Immature natural killer cell (primary cell): Measurements from ENCODE around the gene RIPOR1. TPM values are rescaled to one million over a fixed set of nuclear protein-coding genes. Genes with fewer than 3 reads are reported as not detected.
"Not testable (repeated sequence)": the region's sequence is repeated elsewhere in the genome, so short reads cannot be mapped to it uniquely, and the experiment has no call there.

Source experiments
- DNase-seq, 3 donors: peaks; one replicate each; pipeline ENCODE4 v3.0.0; 2022; ENCODE audit warnings: mixed read lengths in 1 of 3
- H3K27ac Mint-ChIP-seq, 6 donors: one replicate each; pipeline ENCODE4 v1.8.0; 2020; ENCODE audit warnings: mixed read lengths in 6 of 6, mild to moderate bottlenecking in 5 of 6, inconsistent platforms in 4 of 6, moderate library complexity in 3 of 6
- H3K27me3 Mint-ChIP-seq, 3 donors: one replicate each; pipeline ENCODE4 v1.8.0; 2020 to 2021; ENCODE audit warnings: low read depth in 3 of 3, mild to moderate bottlenecking in 3 of 3, mixed read lengths in 3 of 3, moderate library complexity in 3 of 3, inconsistent platforms in 1 of 3
- H3K36me3 Mint-ChIP-seq, 3 donors: one replicate each; pipeline ENCODE4 v1.8.0; 2020; ENCODE audit warnings: mixed read lengths in 3 of 3, inconsistent platforms in 2 of 3, mild to moderate bottlenecking in 2 of 3
- H3K4me1 Mint-ChIP-seq, 2 donors: one replicate each; pipeline ENCODE4 v1.8.0; 2020; ENCODE audit warnings: inconsistent platforms in 2 of 2, mild to moderate bottlenecking in 2 of 2, mixed read lengths in 2 of 2, moderate library complexity in 1 of 2
- H3K4me3 Mint-ChIP-seq, 5 donors: one replicate each; pipeline ENCODE4 v1.8.0; 2020; ENCODE audit warnings: mild to moderate bottlenecking in 5 of 5, mixed read lengths in 5 of 5, inconsistent platforms in 3 of 5, moderate library complexity in 3 of 5
- H3K9me3 Mint-ChIP-seq, 6 donors: one replicate each; pipeline ENCODE4 v1.8.0; 2020; ENCODE audit warnings: mild to moderate bottlenecking in 6 of 6, mixed read lengths in 6 of 6, inconsistent platforms in 4 of 6, moderate library complexity in 3 of 6
- polyA plus RNA-seq, 3 donors: library from polyadenylated mRNA; unstranded; fragments of 300-500 nt; fragmentation: Illumina TruSeq; gene quantifications; one replicate each; pipeline ENCODE4 v1.2.3, GENCODE V29; 2021

Gene RIPOR1
- polyA plus RNA-seq, 3 donors from 2014 or later = 2.0 to 7.5 (median 3.3) TPM

DNA sequence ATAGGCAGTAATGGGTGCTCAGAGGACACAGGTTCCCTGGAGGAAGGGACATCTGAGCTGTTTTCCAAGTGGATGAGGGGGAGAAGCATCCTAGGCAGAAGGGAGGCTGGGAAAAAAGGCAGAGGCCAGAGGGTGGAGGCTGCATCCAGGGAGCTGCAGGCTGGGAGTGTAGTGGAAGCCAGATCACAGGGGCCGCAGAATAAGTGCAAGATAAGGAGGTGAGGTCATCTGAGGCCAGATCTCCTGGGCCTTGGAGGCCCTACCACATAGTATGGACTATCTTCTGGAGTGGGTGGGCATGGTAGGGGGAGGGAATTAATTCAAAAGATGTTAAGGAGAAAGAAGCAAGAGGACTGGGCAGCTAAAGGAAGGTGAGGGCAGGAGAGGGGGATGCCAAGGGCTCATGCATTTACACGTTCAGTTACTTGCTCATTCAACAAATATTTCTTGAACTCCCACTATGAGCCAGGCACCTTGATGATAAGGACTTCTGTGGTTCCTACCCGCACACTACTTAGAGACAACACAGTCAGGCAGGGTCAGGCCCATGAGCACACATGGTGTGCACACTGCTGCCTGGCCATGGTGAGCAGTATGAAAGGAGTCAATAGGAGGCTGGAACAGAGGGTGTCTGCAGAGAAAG is 2.4 kb upstream of the RIPOR1 start:
- H3K27me3 Mint-ChIP-seq = peaks cover 8 to 12% (median 9%) of the 10 kb centered on the region in 3 donors
- no peaks in the 10 kb centered on the region for H3K36me3 Mint-ChIP-seq
- H3K27ac Mint-ChIP-seq = peak overlapping the region in 1 of 6 donors; percentile 31
- H3K4me3 Mint-ChIP-seq = peak overlapping the region in 4 of 5 donors; percentile 2 to 64 (median 30)
- H3K4me1 Mint-ChIP-seq = peaks cover 21 to 26% of the 10 kb centered on the region in 2 donors
- no peaks in the 10 kb centered on the region for H3K9me3 Mint-ChIP-seq
- no peak for DNase-seq

DNA sequence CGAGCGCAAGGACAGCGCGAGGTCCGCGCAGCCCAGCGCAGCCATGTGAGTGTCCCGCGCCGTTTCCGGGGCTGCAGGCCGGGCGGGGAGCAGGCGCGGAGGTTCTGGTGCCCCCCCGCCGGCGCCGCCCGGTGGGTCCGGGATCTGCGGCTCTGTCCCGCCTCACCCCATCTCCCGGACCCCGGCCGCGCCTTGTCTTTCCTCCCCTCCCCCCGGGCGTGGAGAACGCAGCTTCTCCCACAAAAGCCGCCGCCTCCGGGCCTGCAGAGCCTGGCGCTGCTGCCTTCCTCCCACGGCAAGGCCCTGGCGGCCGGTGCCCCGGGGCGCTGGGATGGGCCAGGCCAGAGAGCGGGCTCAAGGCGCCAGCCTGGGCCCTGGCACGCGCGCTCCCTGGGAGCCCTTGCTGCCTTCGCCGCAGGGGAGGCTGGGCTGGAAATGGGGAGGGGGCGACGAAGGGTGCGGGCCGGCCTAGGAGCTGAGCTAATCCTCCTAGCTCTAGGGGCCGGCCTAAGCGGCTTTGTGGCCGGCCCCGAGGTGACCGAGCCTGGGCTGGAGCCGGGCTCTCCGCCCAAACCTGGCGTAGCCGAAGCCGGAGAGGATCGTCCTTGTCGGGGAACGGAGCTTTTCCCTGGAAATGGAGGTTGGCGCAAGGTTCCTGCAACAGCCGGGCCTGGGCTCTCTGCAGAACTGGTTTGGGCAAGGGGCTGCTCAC is 397 bp downstream of the RIPOR1 start:
- peak overlapping the region in 2 of 6 donors; percentile 65 to 87 for H3K27ac Mint-ChIP-seq
- DNase-seq = peak in 1 of 3 donors; percentile 45
- peaks cover 20 to 24% of the 10 kb centered on the region in 2 donors for H3K4me1 Mint-ChIP-seq
- H3K36me3 Mint-ChIP-seq = no peaks in the 10 kb centered on the region
- H3K27me3 Mint-ChIP-seq = peaks cover 0 to 10% (median 5%) of the 10 kb centered on the region in 3 donors
- no peaks in the 10 kb centered on the region for H3K9me3 Mint-ChIP-seq
- peak overlapping the region; percentile 85 to 95 (median 87) for H3K4me3 Mint-ChIP-seq

DNA sequence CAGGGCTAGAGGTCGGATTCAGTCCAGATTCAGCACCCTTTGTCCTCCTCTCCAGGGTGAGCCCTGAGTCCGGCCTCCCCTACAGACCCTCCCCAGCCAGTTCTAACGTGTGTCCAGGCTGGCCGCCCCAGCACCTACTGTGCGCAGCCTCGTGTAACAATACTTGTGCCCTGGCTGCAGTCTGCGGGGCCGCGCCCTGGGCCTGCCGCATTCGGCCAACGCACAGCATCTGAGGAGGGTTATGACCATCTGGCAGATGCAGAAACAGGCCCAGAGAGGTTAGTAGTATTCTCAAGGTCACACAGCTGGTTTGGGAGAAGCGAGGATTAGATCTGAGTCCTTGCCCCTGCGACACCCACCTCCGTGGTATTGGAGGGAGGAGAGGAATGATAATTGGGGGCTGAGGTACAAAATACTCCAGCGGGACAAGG is 968 bp downstream of the RIPOR1 start:
- Mint-ChIP-seq H3K4me1 (peaks cover 20 to 24% of the 10 kb centered on the region in 2 donors), H3K27me3 (peaks cover 0 to 10% (median 4%) of the 10 kb centered on the region in 3 donors), H3K9me3 (no peaks in the 10 kb centered on the region), H3K4me3 (peak overlapping the region; percentile 85 to 95 (median 87)), H3K36me3 (no peaks in the 10 kb centered on the region), H3K27ac (peak overlapping the region in 5 of 6 donors; percentile 77 to 88 (median 83))
- DNase-seq = no peak

DNA sequence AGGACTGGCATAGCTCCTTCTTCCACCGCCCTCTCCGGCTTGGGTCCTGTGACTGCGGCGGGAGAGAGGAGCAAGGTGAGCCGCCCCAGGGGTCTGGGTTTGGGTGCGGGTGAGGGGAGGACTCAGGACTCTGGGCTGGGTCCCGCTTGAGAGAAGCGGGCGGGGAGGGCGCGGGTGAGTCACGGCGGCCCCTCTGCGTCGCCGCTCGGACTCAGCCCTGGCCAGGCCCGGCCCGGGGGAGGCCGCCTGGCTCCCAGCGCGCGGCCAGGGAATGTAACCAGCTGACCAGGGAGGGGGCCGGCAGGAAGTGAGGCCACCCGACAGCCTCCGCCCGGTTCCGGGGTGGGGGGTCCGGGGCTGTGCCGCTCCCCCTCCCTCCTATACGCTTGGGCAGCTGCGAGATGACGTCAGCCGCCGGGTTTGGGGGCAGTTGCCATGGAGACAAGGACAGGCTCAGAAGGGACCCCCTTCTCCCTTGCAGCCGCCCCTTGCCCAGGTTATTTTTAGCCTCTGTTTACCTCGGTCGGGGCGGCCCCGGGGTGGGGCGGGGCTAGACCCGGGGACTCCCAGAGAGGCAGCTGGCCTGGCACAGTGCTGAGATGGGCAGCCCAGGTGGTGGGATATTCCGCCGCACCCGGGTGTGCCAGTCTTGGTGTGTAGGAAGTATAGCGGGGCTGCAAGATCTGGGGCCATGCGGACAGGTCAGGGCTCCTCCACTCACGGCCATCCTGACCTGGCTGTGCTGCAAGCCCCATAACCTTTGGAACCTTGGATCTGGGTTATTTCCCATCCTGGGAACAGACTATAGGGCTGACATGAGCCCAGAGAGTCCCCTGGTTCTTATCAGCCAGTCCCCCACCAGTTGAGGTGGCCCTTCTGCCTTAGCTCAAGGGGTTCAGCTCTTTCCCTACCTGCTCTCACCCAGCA is 1.6 kb downstream of the RIPOR1 start:
- Mint-ChIP-seq H3K4me3 (peak overlapping the region; percentile 85 to 95 (median 87)), H3K36me3 (no peaks in the 10 kb centered on the region), H3K9me3 (no peaks in the 10 kb centered on the region), H3K4me1 (peaks cover 20 to 24% of the 10 kb centered on the region in 2 donors), H3K27ac (peak overlapping the region; percentile 34 to 88 (median 82)), H3K27me3 (peaks cover 0 to 10% (median 4%) of the 10 kb centered on the region in 3 donors)
- peak; percentile 52 to 58 (median 57) for DNase-seq

DNA sequence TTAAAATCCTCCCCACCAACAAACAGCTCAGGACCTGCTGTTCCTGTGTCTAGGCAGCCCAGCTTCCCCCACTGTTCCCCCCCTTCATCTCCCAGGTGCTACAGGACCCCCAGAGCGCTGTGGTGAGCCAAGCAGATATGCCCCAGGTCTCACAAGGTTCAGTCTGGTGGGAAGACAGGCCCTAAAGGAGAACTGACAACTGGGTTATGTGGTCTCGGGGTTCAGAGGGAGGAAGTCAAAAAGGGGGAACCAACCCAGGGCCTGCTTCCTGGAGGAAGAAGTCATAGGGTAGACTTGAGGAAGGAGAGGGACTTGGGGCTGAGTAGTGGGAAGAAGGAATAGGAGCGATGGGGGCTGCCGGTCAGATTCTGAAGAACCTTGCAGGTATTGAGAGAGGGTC is 2.6 kb downstream of the RIPOR1 start:
- H3K27ac Mint-ChIP-seq = peak overlapping the region in 3 of 6 donors; percentile 1 to 59 (median 40)
- peak overlapping the region in 4 of 5 donors; percentile 51 to 84 (median 66) for H3K4me3 Mint-ChIP-seq
- no peaks in the 10 kb centered on the region for H3K9me3 Mint-ChIP-seq
- H3K36me3 Mint-ChIP-seq = no peaks in the 10 kb centered on the region
- peaks cover 22 to 32% of the 10 kb centered on the region in 2 donors for H3K4me1 Mint-ChIP-seq
- no peak for DNase-seq
- peaks cover 1 to 10% (median 4%) of the 10 kb centered on the region in 3 donors for H3K27me3 Mint-ChIP-seq

DNA sequence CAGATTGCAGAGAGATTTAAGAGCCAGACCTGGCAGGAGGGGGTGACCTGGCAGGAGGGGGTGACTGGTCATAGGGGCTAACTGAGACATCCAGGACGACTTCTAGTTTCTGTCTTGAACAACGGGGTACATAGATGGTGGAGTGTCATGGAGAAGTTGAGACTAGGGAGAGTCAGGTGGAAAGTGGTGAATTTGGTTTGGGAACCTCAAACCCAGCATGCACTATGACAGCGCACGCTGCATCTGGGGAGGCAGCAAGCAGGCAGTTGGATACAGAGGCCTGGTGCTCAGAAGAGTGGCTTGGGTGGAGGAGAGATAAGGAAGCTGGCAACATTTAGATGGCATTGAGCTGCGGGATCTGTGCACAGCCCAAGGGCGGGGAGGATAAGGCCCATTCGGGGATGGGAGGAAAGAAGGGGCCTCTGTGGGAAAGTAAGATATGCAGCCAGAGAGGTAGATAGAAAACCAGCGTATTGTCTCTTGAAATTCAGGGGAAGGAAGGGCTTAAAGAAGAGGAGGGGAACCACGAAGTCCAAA is 4.5 kb downstream of the RIPOR1 start:
- H3K36me3 Mint-ChIP-seq = no peaks in the 10 kb centered on the region
- H3K9me3 Mint-ChIP-seq = no peaks in the 10 kb centered on the region
- H3K27me3 Mint-ChIP-seq = peaks cover 1 to 9% (median 6%) of the 10 kb centered on the region in 3 donors
- peak overlapping the region in 1 of 5 donors; percentile 42 for H3K4me3 Mint-ChIP-seq
- DNase-seq = no peak
- peaks cover 32 to 38% of the 10 kb centered on the region in 2 donors for H3K4me1 Mint-ChIP-seq
- peak overlapping the region in 2 of 6 donors; percentile 1 to 72 for H3K27ac Mint-ChIP-seq

DNA sequence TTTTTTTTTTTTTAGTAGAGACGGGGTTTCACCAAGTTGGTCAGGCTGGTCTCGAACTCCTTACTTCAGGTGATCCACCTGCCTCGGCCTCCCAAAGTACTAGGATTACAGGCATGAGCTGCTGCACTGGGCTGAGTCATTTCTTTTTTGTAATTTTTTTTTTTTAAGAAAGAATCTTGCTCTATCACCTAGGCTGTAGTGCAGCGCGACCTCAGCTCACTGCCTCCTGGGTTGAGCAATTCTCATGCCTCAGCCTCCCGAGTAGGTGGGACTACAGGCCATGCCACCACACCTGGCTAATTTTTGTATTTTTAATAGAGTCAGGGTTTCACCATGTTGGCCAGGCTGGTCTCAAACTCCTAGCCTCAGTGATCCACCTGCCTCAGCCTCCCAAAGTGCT is 5.4 kb downstream of the RIPOR1 start:
- H3K4me3 Mint-ChIP-seq = not testable (repeated sequence)

DNA sequence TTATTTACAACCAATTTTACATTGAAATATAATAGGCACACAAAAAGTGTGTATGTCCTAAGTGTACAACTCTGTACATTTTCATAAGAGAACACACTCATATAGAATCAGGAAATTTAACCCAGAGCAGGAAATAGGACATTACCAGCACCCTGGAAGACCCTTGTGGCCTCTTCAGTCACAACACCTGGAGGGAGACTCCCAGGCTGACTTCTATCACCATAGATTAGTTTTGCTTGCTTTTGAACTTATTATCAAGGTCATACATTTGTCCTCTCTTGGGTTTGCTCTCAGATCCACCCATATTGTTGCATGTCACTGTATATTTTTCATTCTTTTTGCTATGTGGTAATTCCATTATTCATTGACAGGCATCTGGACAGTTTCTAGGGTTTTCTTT is 5.8 kb downstream of the RIPOR1 start:
- no peak overlapping the region for H3K27ac Mint-ChIP-seq
- peak overlapping the region in 1 of 5 donors; percentile 36 for H3K4me3 Mint-ChIP-seq
- H3K36me3 Mint-ChIP-seq = no peaks in the 10 kb centered on the region
- H3K27me3 Mint-ChIP-seq = peaks cover 1 to 9% (median 6%) of the 10 kb centered on the region in 3 donors
- peaks cover 39 to 48% of the 10 kb centered on the region in 2 donors for H3K4me1 Mint-ChIP-seq
- no peaks in the 10 kb centered on the region for H3K9me3 Mint-ChIP-seq
- DNase-seq = no peak

More for the DNA sequence above, 5.4 kb downstream of the RIPOR1 start:
- not testable (repeated sequence) for H3K9me3 Mint-ChIP-seq, DNase-seq, H3K36me3 Mint-ChIP-seq, H3K27me3 Mint-ChIP-seq, H3K27ac Mint-ChIP-seq
- H3K4me1 Mint-ChIP-seq = peaks cover 35 to 44% of the 10 kb centered on the region in 2 donors

DNA sequence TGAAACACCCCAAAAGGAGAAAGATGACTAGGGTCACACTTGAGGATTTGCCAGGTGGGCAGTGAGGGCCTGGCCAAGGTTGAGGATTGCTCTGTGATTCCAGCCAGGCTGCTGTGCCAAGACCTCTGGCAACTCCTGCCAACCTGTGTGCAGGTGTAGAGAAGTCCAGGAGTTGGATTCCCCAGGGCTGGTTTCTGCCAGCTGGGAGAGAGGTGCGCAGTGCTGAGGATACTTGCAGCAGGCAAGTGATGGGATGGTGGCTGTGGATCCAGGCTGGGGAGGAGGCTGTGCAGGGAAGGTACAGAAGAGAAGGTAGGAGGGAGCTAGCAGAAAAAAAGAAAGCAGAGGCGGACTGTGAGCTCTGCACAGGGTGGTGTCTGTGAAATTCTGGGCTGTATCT is 6.6 kb downstream of the RIPOR1 start:
- Mint-ChIP-seq H3K9me3 (no peaks in the 10 kb centered on the region), H3K4me3 (peak overlapping the region in 3 of 5 donors; percentile 13 to 41 (median 33)), H3K27me3 (peaks cover 1 to 7% (median 3%) of the 10 kb centered on the region in 3 donors), H3K4me1 (peaks cover 37 to 44% of the 10 kb centered on the region in 2 donors), H3K36me3 (no peaks in the 10 kb centered on the region), H3K27ac (peak overlapping the region in 4 of 6 donors; percentile 67 to 87 (median 76))
- DNase-seq = no peak

DNA sequence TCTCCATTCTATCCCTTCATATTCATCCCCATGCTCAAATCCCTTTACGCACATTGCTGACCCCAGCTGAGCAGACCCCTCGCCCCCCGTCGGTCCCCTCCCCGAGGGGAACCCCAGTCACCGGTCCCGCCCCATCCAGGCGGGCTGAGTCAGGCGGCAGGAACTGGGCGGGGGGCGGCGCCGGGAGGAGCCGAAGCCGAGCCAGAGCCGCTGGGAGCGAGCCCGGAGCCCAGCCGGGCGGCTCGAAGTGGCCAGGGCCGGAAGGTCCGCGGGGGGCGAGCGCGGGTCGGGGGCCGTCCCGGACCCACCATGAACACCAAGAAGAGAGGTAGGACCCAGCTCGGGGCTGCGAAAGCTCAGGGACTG is 8.6 kb downstream of the RIPOR1 start:
- Mint-ChIP-seq H3K4me1 (peaks cover 38 to 40% of the 10 kb centered on the region in 2 donors), H3K4me3 (peak overlapping the region; percentile 85 to 88 (median 87)), H3K27ac (peak overlapping the region; percentile 31 to 95 (median 89)), H3K27me3 (peaks cover 1 to 5% (median 3%) of the 10 kb centered on the region in 3 donors), H3K9me3 (no peaks in the 10 kb centered on the region), H3K36me3 (peaks cover 0 to 9% (median 2%) of the 10 kb centered on the region in 3 donors)
- DNase-seq = peak; percentile 28 to 57 (median 39)

DNA sequence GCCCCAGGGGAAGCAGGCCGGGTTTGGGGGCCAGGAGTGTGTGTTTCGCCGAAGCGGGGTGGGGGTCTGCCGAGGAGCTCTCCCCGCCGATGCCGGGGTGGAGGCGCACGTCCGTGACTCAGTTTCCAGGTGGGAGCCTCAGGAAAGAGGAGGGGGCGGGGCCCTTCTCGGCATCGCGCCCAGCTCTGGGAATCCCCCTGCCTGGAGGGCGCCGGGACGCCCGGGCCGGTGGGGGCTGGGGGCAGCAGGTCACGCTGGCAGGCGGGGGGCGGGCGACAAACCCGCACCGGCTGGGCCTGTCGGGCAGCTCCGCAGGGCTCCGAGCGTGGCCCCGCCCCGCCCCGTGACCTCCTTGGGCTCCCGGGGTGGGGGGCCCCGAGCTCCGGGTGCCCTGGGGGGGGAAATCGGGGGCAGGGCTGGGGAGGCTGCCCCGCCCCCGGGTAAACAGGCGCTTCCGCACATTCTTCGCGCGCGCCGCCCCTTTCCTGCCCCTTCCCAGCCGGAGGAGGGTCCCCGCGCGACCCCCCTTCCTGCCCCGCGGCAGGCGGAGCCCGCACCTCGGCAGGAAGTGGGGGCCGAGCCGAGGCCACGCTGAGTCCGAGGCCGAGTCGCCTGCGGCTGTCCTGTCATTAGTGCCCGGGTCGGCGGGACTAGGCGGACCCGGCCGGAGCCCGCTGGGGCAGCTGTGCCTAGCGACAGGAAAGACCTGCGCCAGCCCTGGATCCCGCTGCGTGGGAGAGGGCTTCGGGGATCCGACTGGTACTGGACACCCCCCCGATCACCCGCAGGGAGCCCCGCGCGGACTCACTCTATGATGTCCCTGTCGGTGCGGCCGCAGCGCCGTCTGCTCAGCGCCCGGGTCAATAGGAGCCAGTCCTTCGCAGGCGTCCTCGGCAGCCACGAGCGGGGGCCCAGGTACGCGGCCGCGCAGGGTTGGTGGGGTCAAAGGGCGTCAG is 9.3 kb downstream of the RIPOR1 start:
- Mint-ChIP-seq H3K4me3 (peak overlapping the region; percentile 78 to 87 (median 85)), H3K36me3 (peaks cover 0 to 14% (median 5%) of the 10 kb centered on the region in 3 donors), H3K4me1 (peaks cover 44 to 47% of the 10 kb centered on the region in 2 donors), H3K9me3 (no peaks in the 10 kb centered on the region), H3K27ac (peak overlapping the region in 5 of 6 donors; percentile 34 to 87 (median 63)), H3K27me3 (peaks cover 1 to 10% (median 2%) of the 10 kb centered on the region in 3 donors)
- DNase-seq = peak; percentile 74 to 79 (median 78)

DNA sequence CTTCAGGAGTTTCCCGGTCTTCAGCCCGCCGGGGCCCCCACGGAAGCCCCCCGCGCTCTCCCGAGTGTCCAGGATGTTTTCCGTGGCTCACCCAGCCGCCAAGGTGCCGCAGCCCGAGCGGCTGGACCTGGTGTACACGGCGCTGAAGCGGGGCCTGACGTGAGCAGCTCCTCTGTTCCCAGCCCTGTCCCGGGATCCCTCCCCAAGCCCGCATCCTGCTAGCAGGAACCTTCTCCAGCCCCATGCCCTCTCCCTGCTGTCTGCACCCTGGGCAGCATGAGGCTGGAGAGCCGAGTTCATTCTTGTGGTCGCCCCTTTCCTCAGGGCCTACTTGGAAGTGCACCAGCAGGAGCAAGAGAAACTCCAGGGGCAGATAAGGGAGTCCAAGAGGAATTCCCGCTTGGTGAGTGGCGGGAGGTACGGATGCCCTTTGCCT is 10.1 kb downstream of the RIPOR1 start:
- Mint-ChIP-seq H3K36me3 (peaks cover 0 to 14% (median 5%) of the 10 kb centered on the region in 3 donors), H3K4me1 (peaks cover 43 to 47% of the 10 kb centered on the region in 2 donors), H3K4me3 (peak overlapping the region; percentile 75 to 80 (median 78)), H3K27ac (peak overlapping the region; percentile 27 to 87 (median 84)), H3K27me3 (peaks cover 2 to 10% (median 4%) of the 10 kb centered on the region in 3 donors), H3K9me3 (no peaks in the 10 kb centered on the region)
- DNase-seq = no peak
